H9 (cell line): ENCODE measurements around the gene DHRS7B. TPM values are rescaled to one million over a fixed set of nuclear protein-coding genes. Genes with fewer than 3 reads are reported as not detected.

Source experiments
- DNase-seq: peaks from one replicate; pipeline ENCODE4 v3.0.0-alpha.2; 2017
- H2AFZ ChIP-seq: one replicate; pipeline ENCODE4 v1.6.1; 2013; ENCODE audit warnings: mild to moderate bottlenecking, low read length, control low read depth, moderate library complexity
- H2AK5ac ChIP-seq: 2 replicates; pipeline ENCODE4 v1.6.1; 2013; ENCODE audit warnings: low read length, control low read depth, mixed read lengths; ENCODE audit not compliant: insufficient read length
- H2BK120ac ChIP-seq: one replicate; pipeline ENCODE4 v1.6.1; 2013; ENCODE audit warnings: low read depth, mild to moderate bottlenecking, low read length, control low read depth, inconsistent platforms; ENCODE audit not compliant: poor library complexity, severe bottlenecking
- H2BK12ac ChIP-seq: 2 replicates; pipeline ENCODE4 v1.6.1; 2013; ENCODE audit warnings: low read length, control low read depth, mixed read lengths, low read depth; ENCODE audit not compliant: insufficient read length
- H2BK15ac ChIP-seq: 2 replicates; pipeline ENCODE4 v1.6.1; 2013; ENCODE audit warnings: low read depth, low read length, control low read depth
- H2BK20ac ChIP-seq: one replicate; pipeline ENCODE4 v1.6.1; 2013; ENCODE audit warnings: low read depth, mild to moderate bottlenecking, low read length, control low read depth, inconsistent platforms; ENCODE audit not compliant: poor library complexity, severe bottlenecking
- H2BK5ac ChIP-seq: 2 replicates; pipeline ENCODE4 v1.6.1; 2013; ENCODE audit warnings: low read length, control low read depth, mixed read lengths; ENCODE audit not compliant: insufficient read length
- H3K14ac ChIP-seq: 2 replicates; pipeline ENCODE4 v1.6.1; 2013; ENCODE audit warnings: low read length, control low read depth; ENCODE audit not compliant: insufficient read depth
- H3K18ac ChIP-seq: 2 replicates; pipeline ENCODE4 v1.6.1; 2013; ENCODE audit warnings: low read depth, mild to moderate bottlenecking, mixed read lengths, low read length, control low read depth; ENCODE audit not compliant: insufficient read length
- H3K23ac ChIP-seq: 2 replicates; pipeline ENCODE4 v1.6.1; 2013; ENCODE audit warnings: low read length, control low read depth, mixed read lengths, low read depth; ENCODE audit not compliant: insufficient read length
- H3K23me2 ChIP-seq: 2 replicates; pipeline ENCODE4 v1.6.1; 2013; ENCODE audit warnings: low read depth, mild to moderate bottlenecking, mixed read lengths, low read length, control low read depth; ENCODE audit not compliant: insufficient read length, poor library complexity, severe bottlenecking
- H3K27ac ChIP-seq: 2 replicates; pipeline ENCODE4 v1.5.1; 2013; ENCODE audit warnings: low read length, control low read depth, mixed read lengths, low read depth; ENCODE audit not compliant: insufficient read length
- H3K27me3 ChIP-seq: 2 replicates; pipeline ENCODE4 v1.6.1; 2013; ENCODE audit warnings: low read length, control low read depth, inconsistent platforms; ENCODE audit not compliant: insufficient read depth
- H3K4ac ChIP-seq: 2 replicates; pipeline ENCODE4 v1.6.1; 2013; ENCODE audit warnings: low read depth, mild to moderate bottlenecking, control low read depth, inconsistent platforms, low read length, moderate library complexity
- H3K4me1 ChIP-seq: 2 replicates; pipeline ENCODE4 v1.6.1; 2013; ENCODE audit warnings: low read length, control low read depth, inconsistent platforms; ENCODE audit not compliant: insufficient read depth
- H3K4me2 ChIP-seq: 2 replicates; pipeline ENCODE4 v1.6.1; 2013; ENCODE audit warnings: low read length, control low read depth, mixed read lengths; ENCODE audit not compliant: insufficient read length, insufficient read depth
- H3K56ac ChIP-seq: 2 replicates; pipeline ENCODE4 v1.6.1; 2013; ENCODE audit warnings: low read depth, mild to moderate bottlenecking, mixed read lengths, low read length, control low read depth; ENCODE audit not compliant: insufficient read length
- H3K79me1 ChIP-seq: 2 replicates; pipeline ENCODE4 v1.6.1; 2013; ENCODE audit warnings: low read depth, mild to moderate bottlenecking, moderate library complexity, low read length, control low read depth, inconsistent platforms; ENCODE audit not compliant: insufficient read depth, poor library complexity, severe bottlenecking
- H3K79me2 ChIP-seq: 2 replicates; pipeline ENCODE4 v1.6.1; 2013; ENCODE audit warnings: low read length, control low read depth, inconsistent platforms; ENCODE audit not compliant: insufficient read depth
- H3K9ac ChIP-seq: 2 replicates; pipeline ENCODE4 v1.6.1; 2013; ENCODE audit warnings: low read length, control low read depth, mixed read lengths; ENCODE audit not compliant: insufficient read length; ENCODE audit errors: extremely low read depth
- H3K9me3 ChIP-seq: one replicate; pipeline ENCODE4 v1.6.1; 2013; ENCODE audit warnings: low read depth, low read length, inconsistent platforms; ENCODE audit not compliant: control insufficient read depth
- H3T11ph ChIP-seq: one replicate; pipeline ENCODE4 v1.6.1; 2013; ENCODE audit warnings: mild to moderate bottlenecking, low read length, control low read depth, inconsistent platforms
- H4K20me1 ChIP-seq: one replicate; pipeline ENCODE4 v1.6.1; 2013; ENCODE audit not compliant: control insufficient read depth, insufficient read length, insufficient read depth
- H4K5ac ChIP-seq: 2 replicates; pipeline ENCODE4 v1.6.1; 2013; ENCODE audit warnings: low read depth, mild to moderate bottlenecking, mixed read lengths, low read length, control low read depth; ENCODE audit not compliant: insufficient read length
- H4K8ac ChIP-seq: replicated peaks from 2 replicates; pipeline ENCODE4 v1.6.1; 2013; ENCODE audit warnings: low read length, control low read depth, mixed read lengths, low read depth; ENCODE audit not compliant: insufficient read length
- H4K91ac ChIP-seq: 2 replicates; pipeline ENCODE4 v1.6.1; 2013; ENCODE audit warnings: low read depth, mild to moderate bottlenecking, moderate library complexity, mixed read lengths, low read length, control low read depth; ENCODE audit not compliant: insufficient read length
- H3K27ac Mint-ChIP-seq, 3 experiments: 2 replicates in 2 of 3; 3 replicates in 1 of 3; pipeline ENCODE4 v1.8.0; 2020 to 2021; ENCODE audit warnings: mixed read lengths in 3 of 3, mild to moderate bottlenecking in 1 of 3, moderate library complexity in 1 of 3
- H3K27me3 Mint-ChIP-seq: 2 replicates; pipeline ENCODE4 v1.8.0; 2021; ENCODE audit warnings: low read depth, mild to moderate bottlenecking, moderate library complexity, mixed read lengths
- H3K36me3 Mint-ChIP-seq, 3 experiments: 2 replicates in 2 of 3; 3 replicates in 1 of 3; pipeline ENCODE4 v1.8.0; 2020 to 2021; ENCODE audit warnings: low read depth in 3 of 3, mixed read lengths in 3 of 3; ENCODE audit not compliant: insufficient read depth in 1 of 3
- H3K4me1 Mint-ChIP-seq, 2 experiments: 2 replicates each; pipeline ENCODE4 v1.8.0; 2020; ENCODE audit warnings: mixed read lengths in 2 of 2
- H3K4me3 Mint-ChIP-seq, 2 experiments: 2 replicates in 1 of 2; 3 replicates in 1 of 2; pipeline ENCODE4 v1.8.0; 2020 to 2021; ENCODE audit warnings: mild to moderate bottlenecking in 2 of 2, mixed read lengths in 2 of 2, moderate library complexity in 1 of 2
- H3K9me3 Mint-ChIP-seq, 2 experiments: 2 replicates in 1 of 2; 3 replicates in 1 of 2; pipeline ENCODE4 v1.8.0; 2020; ENCODE audit warnings: mild to moderate bottlenecking in 2 of 2, mixed read lengths in 2 of 2, moderate library complexity in 1 of 2
- CTCF ChIP-seq: fragments of 200-600 bp; sonication (generic); conservative IDR thresholded peaks from 3 replicates; pipeline ENCODE4 v1.8.0; 2021; ENCODE audit warnings: antibody characterized with exemption, mild to moderate bottlenecking
- WGBS: extraction: QIAGEN DNeasy Blood & Tissue Kit; methylation state at CpG from one replicate; pipeline ENCODE4 v1.1.7; 2013; ENCODE audit warnings: missing lambda C conversion rate, low lambda C conversion rate, mixed read lengths; ENCODE audit not compliant: insufficient read length; ENCODE audit errors: extremely low coverage; 5-methylcytosine and 5-hydroxymethylcytosine counted together
- total RNA-seq: library from RNA; stranded (reverse); gene quantifications from 2 replicates; pipeline ENCODE4 v1.2.1, GENCODE V29; 2021

Gene DHRS7B
- total RNA-seq, 1 experiment from 2014 or later: 20.3 TPM

DNA sequence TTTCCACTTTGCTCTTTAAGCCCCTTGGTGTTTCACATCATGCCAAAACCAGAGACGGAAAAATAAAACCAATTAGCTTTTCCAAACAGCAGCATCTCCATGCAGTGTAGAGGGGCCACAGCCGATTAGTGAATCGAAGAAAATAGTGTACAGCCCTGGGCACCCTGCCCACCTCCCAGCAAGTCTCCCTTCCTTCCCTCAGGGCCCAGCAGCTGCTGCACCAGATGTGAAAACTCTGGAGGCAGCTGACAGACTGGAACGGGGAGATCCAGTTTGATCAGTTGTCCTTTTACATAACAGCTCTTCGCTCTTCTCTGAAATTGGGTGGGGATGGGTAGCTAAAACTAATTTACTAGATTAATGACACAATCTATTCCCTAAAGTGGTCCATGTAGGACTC lies 67.9 kb downstream of the DHRS7B start:
- no peak overlapping the region for H3K4me2 ChIP-seq
- H2BK5ac ChIP-seq: no peak overlapping the region
- H3K79me1 ChIP-seq: peaks cover 4% of the 10 kb centered on the region
- no peak overlapping the region for H3K27ac ChIP-seq
- H4K91ac ChIP-seq: no peak overlapping the region
- no CpG with 5 or more reads among the region's 5 CpGs for WGBS
- H3K9me3 ChIP-seq: no peaks in the 10 kb centered on the region
- no peak overlapping the region for H2AFZ ChIP-seq
- no peak overlapping the region for H2AK5ac ChIP-seq
- peaks cover 2% of the 10 kb centered on the region; the same call in 1 of the 2 replicates for H3K4me1 ChIP-seq
- H3K36me3 Mint-ChIP-seq: peaks cover 26 to 62% (median 37%) of the 10 kb centered on the region in 3 experiments
- no peaks in the 10 kb centered on the region for H3K27me3 Mint-ChIP-seq
- H3K4me1 Mint-ChIP-seq: peaks cover 9 to 24% of the 10 kb centered on the region in 2 experiments
- H3K56ac ChIP-seq: no peak overlapping the region
- no peak overlapping the region for H3K18ac ChIP-seq
- H3K9me3 Mint-ChIP-seq: no peaks in the 10 kb centered on the region
- TF ChIP-seq CTCF: no peak
- no peak overlapping the region for H3K23ac ChIP-seq
- DNase-seq: no peak
- no peak overlapping the region for H2BK20ac ChIP-seq
- H4K8ac ChIP-seq: no peak overlapping the region
- no peak overlapping the region for H2BK120ac ChIP-seq
- H2BK12ac ChIP-seq: no peak overlapping the region
- H3K79me2 ChIP-seq: peaks cover 3% of the 10 kb centered on the region; the same call in 1 of the 2 replicates
- no peak overlapping the region for H3K4ac ChIP-seq
- no peak overlapping the region for H3K4me3 Mint-ChIP-seq
- no peak overlapping the region for H3K14ac ChIP-seq
- H3K27me3 ChIP-seq: no peaks in the 10 kb centered on the region
- H3K23me2 ChIP-seq: no peaks in the 10 kb centered on the region
- H3K9ac ChIP-seq: no peak overlapping the region
- H4K20me1 ChIP-seq: no peaks in the 10 kb centered on the region
- no peak overlapping the region for H3T11ph ChIP-seq
- H2BK15ac ChIP-seq: no peak overlapping the region
- H4K5ac ChIP-seq: no peak overlapping the region
- peak overlapping the region in 1 of 3 experiments; percentile 18; a peak in 3 of 7 replicates for H3K27ac Mint-ChIP-seq
